Psoas muscle (tissue), 8 donors: Measurements from ENCODE around the gene BFSP2. TPM values are rescaled to one million over a fixed set of nuclear protein-coding genes. Genes with fewer than 3 reads are reported as not detected.

Source experiments
- ATAC-seq, 4 donors: fragments of 200-7000 bp; cut with Tn5 transposase; one replicate each; pipeline ENCODE4 v1.9.1; 2020; ENCODE audit warnings: moderate library complexity in 3 of 4, mild to moderate bottlenecking in 2 of 4
- DNase-seq, 2 donors: peaks; one replicate each; pipeline ENCODE4 v3.0.0-alpha.2; 2020
- H3K27ac ChIP-seq: fragments of 200-600 bp; one replicate; pipeline ENCODE4 v1.8.0; 2022
- H3K27me3 ChIP-seq, 3 donors: fragments of 200-600 bp in 1 of 3; one replicate each; pipeline versions ENCODE4 v1.6.1 to v1.8.0; 2013 to 2022; ENCODE audit warnings: low read length in 2 of 3, mild to moderate bottlenecking in 2 of 3, moderate library complexity in 1 of 3; ENCODE audit not compliant: insufficient read depth in 3 of 3
- H3K36me3 ChIP-seq, 2 donors: fragments of 200-600 bp in 1 of 2; one replicate each; pipeline versions ENCODE4 v1.6.1 to v1.8.0; 2013 to 2022; ENCODE audit warnings: low read depth in 1 of 2, mild to moderate bottlenecking in 1 of 2, moderate library complexity in 1 of 2; ENCODE audit not compliant: insufficient read depth in 1 of 2
- H3K4me1 ChIP-seq: fragments of 200-600 bp; one replicate; pipeline ENCODE4 v1.8.0; 2022
- H3K4me3 ChIP-seq: fragments of 200-600 bp; one replicate; pipeline ENCODE4 v1.8.0; 2022; ENCODE audit warnings: mild to moderate bottlenecking
- H3K9me3 ChIP-seq: fragments of 200-600 bp; one replicate; pipeline ENCODE4 v1.8.0; 2022
- CTCF ChIP-seq: fragments of 200-600 bp; IDR thresholded peaks from one replicate; pipeline ENCODE4 v1.8.0; 2022; ENCODE audit warnings: antibody characterized with exemption
- WGBS, 3 donors: extraction: QIAGEN DNeasy Blood & Tissue Kit; methylation state at CpG; one replicate each; pipeline versions ENCODE4 v1.1.6 to v1.1.7; 2013; 5-methylcytosine and 5-hydroxymethylcytosine counted together
- intact Hi-C, 2 donors: fragments of 100-400 bp; cut with DNase I; formaldehyde crosslinking; loops; one replicate each; pipeline versions ENCODE4 v1.11.0 to v1.14.2; 2022
- polyA plus RNA-seq, 3 donors: library from polyadenylated mRNA; stranded (reverse); fragments of 200-250 nt; gene quantifications; one replicate each; pipeline ENCODE4 v1.2.3, GENCODE V29; 2013
- total RNA-seq, 4 donors: library from RNA; stranded (reverse); fragmentation: NEBNext Ultra II Directional in 2 of 4; extraction: Animal tissue kit (Norgen Biotek cat#: 25700) in 2 of 4; gene quantifications; one replicate each; pipeline versions ENCODE4 v1.2.1 to v1.2.4, GENCODE V29; 2021 to 2023
- donor health status: healthy with polysubstance abuse.
- donor health status: DM: no; HTN: no; CAD: no; lungs with moderate emphysema.
- donor health status: Bipolar disorder and iron deficiency.
- donor health status: healthy.
- donor health status: DM: yes; HTN: yes; CAD: no.
- donor health status: DM: no; HTN: no; CAD: no.
- donor health status: DM: no; HTN: no; CAD: no.
- donor health status: DM: yes; HTN: yes; CAD: no.

The BFSP2 gene
- total and polyA plus RNA-seq, 7 donors, result not detected

- no peaks in the 10 kb centered on the region for H3K36me3 ChIP-seq
- H3K4me1 ChIP-seq, result peaks cover 7% of the 10 kb centered on the region
- no peaks in the 10 kb centered on the region for H3K27me3 ChIP-seq
- H3K27ac ChIP-seq, result no peak overlapping the region
- H3K4me3 ChIP-seq, result no peak overlapping the region
- H3K9me3 ChIP-seq, result no peaks in the 10 kb centered on the region
- 90 to 96% (median 90%) methylated on average over 13 to 16 of the region's 16 CpGs for WGBS, 3 donors
- no peak for TF ChIP-seq CTCF
- ATAC-seq (no peak), DNase-seq (no peak)
- intact Hi-C loops, result no loop called here
These were observed 19.2 kb upstream of the BFSP2 start for GRCh38 chr3:133380481-133381225.

DNA sequence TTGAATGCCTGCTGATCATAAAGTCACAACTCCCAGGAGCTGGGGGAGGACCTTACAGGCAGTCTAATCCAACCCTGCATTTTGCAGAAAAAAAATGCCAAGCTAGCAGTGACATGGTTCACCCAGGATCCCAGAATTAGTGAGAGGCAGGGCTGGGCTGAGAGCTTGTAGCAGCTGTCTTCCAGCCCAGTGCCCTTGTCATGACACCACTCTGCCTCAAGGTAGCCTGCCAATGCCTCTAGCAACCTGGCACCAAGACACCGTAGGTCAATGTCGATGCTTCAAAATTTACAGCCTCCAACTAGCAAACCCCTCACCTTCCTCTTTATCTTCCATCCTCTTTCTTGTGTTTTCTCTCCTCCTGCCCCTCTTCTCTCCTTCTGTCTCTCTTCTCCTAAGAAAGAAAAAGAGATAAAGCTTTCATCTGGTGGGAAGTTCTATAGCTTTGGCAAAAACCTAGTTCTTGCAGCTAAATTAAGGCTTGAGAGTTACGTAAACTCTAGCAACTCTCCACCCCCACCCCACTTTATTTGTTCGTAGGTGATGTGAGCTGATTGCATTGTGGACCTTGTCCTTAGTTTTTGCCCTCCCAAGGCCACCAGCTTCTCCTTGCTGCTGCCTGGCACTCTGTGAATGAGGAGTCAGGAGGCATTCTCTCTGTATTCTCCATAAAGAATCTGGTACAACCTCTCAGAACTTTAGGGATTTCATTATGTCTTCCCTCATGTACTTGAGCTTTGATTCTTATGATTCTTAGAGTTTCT, 18.3 kb upstream of the BFSP2 start:
- DNase-seq (no peak), ATAC-seq (no peak)
- H3K36me3 ChIP-seq, result no peaks in the 10 kb centered on the region
- WGBS, 3 donors, result 53 to 59% (median 53%) methylated on average over 4 of the region's 4 CpGs
- H3K4me3 ChIP-seq, result no peak overlapping the region
- no peaks in the 10 kb centered on the region for H3K9me3 ChIP-seq
- H3K27ac ChIP-seq, result no peak overlapping the region
- peaks cover 7% of the 10 kb centered on the region for H3K4me1 ChIP-seq
- TF ChIP-seq CTCF, result no peak
- H3K27me3 ChIP-seq, result no peaks in the 10 kb centered on the region
- intact Hi-C loops, result no loop called here

DNA sequence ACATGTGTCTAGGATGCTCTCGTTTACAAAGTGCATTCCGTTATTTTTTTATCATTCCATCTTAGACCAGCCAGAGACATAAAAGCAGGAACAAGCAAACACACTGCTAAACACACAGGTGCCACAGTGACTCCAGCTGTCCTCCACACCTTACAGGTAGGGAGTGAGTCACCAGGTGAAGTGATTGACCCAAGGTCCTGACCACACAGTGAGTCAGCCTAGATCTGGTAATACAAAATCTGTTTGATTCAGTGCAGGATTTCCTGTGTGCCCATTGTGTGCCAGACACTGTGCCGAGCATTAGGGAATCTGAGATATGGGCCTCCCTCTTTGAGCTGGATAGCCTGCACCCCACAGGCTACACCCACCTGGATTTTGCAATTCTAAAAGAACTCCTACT, 16.7 kb upstream of the BFSP2 start:
- no peak for DNase-seq
- no peak for ATAC-seq
- no peak for TF ChIP-seq CTCF
- 71 to 86% (median 74%) methylated on average over 3 of the region's 3 CpGs for WGBS, 3 donors
- Histone ChIP-seq H3K9me3 (no peaks in the 10 kb centered on the region), H3K27me3 (no peaks in the 10 kb centered on the region), H3K36me3 (no peaks in the 10 kb centered on the region), H3K4me3 (no peak overlapping the region), H3K27ac (no peak overlapping the region), H3K4me1 (peaks cover 7% of the 10 kb centered on the region)
- intact Hi-C loops, result no loop called here

DNA sequence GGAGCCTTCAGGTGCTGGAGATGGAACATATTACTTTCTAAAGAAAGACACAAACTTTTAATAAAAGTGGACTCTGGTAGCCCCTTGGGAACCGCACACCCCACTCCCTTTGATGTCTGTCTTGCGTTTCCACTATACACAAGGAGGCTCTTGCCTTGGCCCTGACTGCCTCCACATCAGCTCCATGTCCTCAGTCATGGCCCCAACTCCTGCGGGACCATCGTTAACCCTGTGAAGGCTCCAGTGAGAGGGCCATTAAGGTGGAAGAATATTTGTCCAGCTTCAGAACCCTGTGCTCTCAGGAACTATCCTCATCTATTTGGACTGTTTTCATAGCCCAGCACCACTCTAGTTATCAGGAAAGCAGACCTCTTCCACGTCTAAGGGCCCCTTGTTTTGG, 16.1 kb upstream of the BFSP2 start:
- intact Hi-C loops, result loop anchor here (2.0 kb wide), 3 partner anchors 343 to 657 kb away; no protein-coding TSS in a partner anchor
- WGBS, 3 donors, result 79 to 84% (median 83%) methylated on average over 5 of the region's 5 CpGs

More for the DNA sequence above, 16.1 kb upstream of the BFSP2 start:
- H3K9me3 ChIP-seq, result no peaks in the 10 kb centered on the region
- no peak overlapping the region for H3K4me3 ChIP-seq
- H3K27ac ChIP-seq, result no peak overlapping the region
- no peaks in the 10 kb centered on the region for H3K36me3 ChIP-seq
- no peaks in the 10 kb centered on the region for H3K27me3 ChIP-seq
- DNase-seq (no peak), ATAC-seq (no peak)
- TF ChIP-seq CTCF, result no peak
- H3K4me1 ChIP-seq, result peaks cover 7% of the 10 kb centered on the region
